A549 treated with RU486 at 1 μM for 4 hours (cell line): Measurements from ENCODE around the gene ADGRF4. TPM values are rescaled to one million over a fixed set of nuclear protein-coding genes. Genes with fewer than 3 reads are reported as not detected.

Experiments
- total RNA-seq: library from RNA; stranded (reverse); fragments of 200-300 nt; extraction: Qiagen RNA extraction; gene quantifications from 5 replicates; pipeline ENCODE4 v1.2.3, GENCODE V29; 2022; ENCODE audit warnings: low read depth

Gene ADGRF4, protein sequence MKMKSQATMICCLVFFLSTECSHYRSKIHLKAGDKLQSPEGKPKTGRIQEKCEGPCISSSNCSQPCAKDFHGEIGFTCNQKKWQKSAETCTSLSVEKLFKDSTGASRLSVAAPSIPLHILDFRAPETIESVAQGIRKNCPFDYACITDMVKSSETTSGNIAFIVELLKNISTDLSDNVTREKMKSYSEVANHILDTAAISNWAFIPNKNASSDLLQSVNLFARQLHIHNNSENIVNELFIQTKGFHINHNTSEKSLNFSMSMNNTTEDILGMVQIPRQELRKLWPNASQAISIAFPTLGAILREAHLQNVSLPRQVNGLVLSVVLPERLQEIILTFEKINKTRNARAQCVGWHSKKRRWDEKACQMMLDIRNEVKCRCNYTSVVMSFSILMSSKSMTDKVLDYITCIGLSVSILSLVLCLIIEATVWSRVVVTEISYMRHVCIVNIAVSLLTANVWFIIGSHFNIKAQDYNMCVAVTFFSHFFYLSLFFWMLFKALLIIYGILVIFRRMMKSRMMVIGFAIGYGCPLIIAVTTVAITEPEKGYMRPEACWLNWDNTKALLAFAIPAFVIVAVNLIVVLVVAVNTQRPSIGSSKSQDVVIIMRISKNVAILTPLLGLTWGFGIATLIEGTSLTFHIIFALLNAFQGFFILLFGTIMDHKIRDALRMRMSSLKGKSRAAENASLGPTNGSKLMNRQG
- total RNA-seq, result 6.3 to 8.7 TPM (median 7.8 TPM) in 5 replicates

DNA sequence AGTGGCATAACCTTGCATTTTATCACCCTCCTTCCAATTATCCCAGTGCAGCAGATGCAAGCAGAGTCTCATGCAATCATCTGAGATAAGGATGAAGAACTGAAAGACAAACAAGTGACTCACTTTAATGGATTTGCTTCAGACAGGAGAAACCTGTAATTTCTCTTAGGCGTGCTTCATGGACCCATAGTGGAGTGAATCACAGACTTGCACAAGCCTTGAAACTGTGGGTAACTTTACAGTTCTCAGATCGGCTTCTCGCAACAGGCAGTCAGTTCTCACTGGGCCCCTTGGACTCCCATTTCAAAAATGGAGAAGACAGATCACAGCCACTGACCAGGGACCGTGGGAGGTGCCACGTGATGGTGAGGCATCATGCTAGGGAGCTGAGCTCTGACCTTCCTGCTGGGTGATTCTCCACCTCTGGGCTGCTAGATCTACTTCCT, at the start of gene ADGRF4:
Gene ADGRF4, plus strand, starts transcription at position 239 of the 446 bp plus-strand sequence. CDS start 8,666 bp downstream, outside the sequence.

Other genes starting within 250 kb of the ADGRF4 start
- 6.5 to 18.3 TPM (median 16.4 TPM) in 5 replicates for gene CD2AP, start 220.8 kb upstream of the ADGRF4 start, total RNA-seq
- gene OPN5, start 83.5 kb downstream of the ADGRF4 start, total RNA-seq, result not detected in 5 replicates